ENCODE data around the gene CAND2. TPM values are rescaled to one million over a fixed set of nuclear protein-coding genes. Genes with fewer than 3 reads are reported as not detected.

Gene CAND2
- total RNA-seq, 1 experiment from 2014 or later, result 8.2 TPM

GRCh38 chr3:12818773-12819172, 22.3 kb downstream of the CAND2 start:
- no TSS peak for BruUV-seq (replicated peaks)
- H3K27me3 ChIP-seq (replicated peaks; ENCODE audit: insufficient read depth, low read depth, low read length, poor library complexity), result no peaks in the 10 kb centered on the region
- no peaks in the 10 kb centered on the region for H3K9me3 ChIP-seq (ENCODE audit: low read depth, low read length, poor library complexity, severe bottlenecking)
- H3K36me3 ChIP-seq (ENCODE audit: insufficient read depth, low read length, poor library complexity, severe bottlenecking), result no peaks in the 10 kb centered on the region
- CTCF ChIA-PET, result no interaction called here
- TF ChIP-seq EZH2 (IDR thresholded peaks at IDR 0.05; ENCODE audit: borderline replicate concordance, low read depth, low read length, poor library complexity, severe bottlenecking) (no peak), CTCF (conservative IDR thresholded peaks at IDR 0.05; ENCODE audit: low read depth, low read length) (no peak)
- no peak for DNase-seq (ENCODE audit: low spot score)
- POLR2A ChIA-PET (ENCODE audit: low non-redundant PET), result no interaction called here
- H3K4me1 ChIP-seq (ENCODE audit: insufficient read depth, low read length, poor library complexity, severe bottlenecking), result no peaks in the 10 kb centered on the region
- H3K27ac ChIP-seq (ENCODE audit: low read depth, low read length, poor library complexity, severe bottlenecking), result no peak overlapping the region
- no peak overlapping the region for H3K4me3 ChIP-seq (ENCODE audit: low read depth, low read length, poor library complexity, severe bottlenecking)
- intact Hi-C loops (cut with micrococcal nuclease; ENCODE audit: unreplicated experiment), result no loop called here

- H3K27me3 ChIP-seq (replicated peaks; ENCODE audit: insufficient read depth, low read depth, low read length, poor library complexity), result no peaks in the 10 kb centered on the region
- TF ChIP-seq EZH2 (IDR thresholded peaks at IDR 0.05; ENCODE audit: borderline replicate concordance, low read depth, low read length, poor library complexity, severe bottlenecking), result no peak
- TF ChIP-seq CTCF (conservative IDR thresholded peaks at IDR 0.05; ENCODE audit: low read depth, low read length), result peak; percentile 42; the same call in 1 of the 2 replicates
- no peak for DNase-seq (ENCODE audit: low spot score)
- H3K9me3 ChIP-seq (ENCODE audit: low read depth, low read length, poor library complexity, severe bottlenecking), result no peaks in the 10 kb centered on the region
- intact Hi-C loops (cut with micrococcal nuclease; ENCODE audit: unreplicated experiment), result no loop called here
- no peaks in the 10 kb centered on the region for H3K4me1 ChIP-seq (ENCODE audit: insufficient read depth, low read length, poor library complexity, severe bottlenecking)
- no TSS peak for BruUV-seq (replicated peaks)
- H3K27ac ChIP-seq (ENCODE audit: low read depth, low read length, poor library complexity, severe bottlenecking), result no peak overlapping the region
- H3K36me3 ChIP-seq (ENCODE audit: insufficient read depth, low read length, poor library complexity, severe bottlenecking), result no peaks in the 10 kb centered on the region
- POLR2A ChIA-PET (ENCODE audit: low non-redundant PET), result no interaction called here
- CTCF ChIA-PET, result interaction anchor here (0.5 kb wide), 1 partner anchor 25 kb away, joined by 5 read pairs; no protein-coding TSS in a partner anchor
- H3K4me3 ChIP-seq (ENCODE audit: low read depth, low read length, poor library complexity, severe bottlenecking), result no peak overlapping the region
Measured at GRCh38 chr3:12822725-12823373, 26.4 kb downstream of the CAND2 start.

- no peak overlapping the region for H3K4me3 ChIP-seq (ENCODE audit: low read depth, low read length, poor library complexity, severe bottlenecking)
- H3K27me3 ChIP-seq (replicated peaks; ENCODE audit: insufficient read depth, low read depth, low read length, poor library complexity), result no peaks in the 10 kb centered on the region
- H3K9me3 ChIP-seq (ENCODE audit: low read depth, low read length, poor library complexity, severe bottlenecking), result no peaks in the 10 kb centered on the region
- DNase-seq (ENCODE audit: low spot score), result no peak
- no peaks in the 10 kb centered on the region for H3K36me3 ChIP-seq (ENCODE audit: insufficient read depth, low read length, poor library complexity, severe bottlenecking)
- CTCF ChIA-PET, result no interaction called here
- POLR2A ChIA-PET (ENCODE audit: low non-redundant PET), result no interaction called here
- BruUV-seq (replicated peaks), result no TSS peak
- no peaks in the 10 kb centered on the region for H3K4me1 ChIP-seq (ENCODE audit: insufficient read depth, low read length, poor library complexity, severe bottlenecking)
- intact Hi-C loops (cut with micrococcal nuclease; ENCODE audit: unreplicated experiment), result no loop called here
- TF ChIP-seq CTCF (conservative IDR thresholded peaks at IDR 0.05; ENCODE audit: low read depth, low read length) (no peak), EZH2 (IDR thresholded peaks at IDR 0.05; ENCODE audit: borderline replicate concordance, low read depth, low read length, poor library complexity, severe bottlenecking) (no peak)
- no peak overlapping the region for H3K27ac ChIP-seq (ENCODE audit: low read depth, low read length, poor library complexity, severe bottlenecking)
Measured at GRCh38 chr3:12824299-12824698, 27.8 kb downstream of the CAND2 start.
